GM12874 (cell line): ENCODE data around the gene DCD.

ENCODE experiments used
- CTCF ChIP-seq: IDR thresholded peaks from 2 replicates; pipeline ENCODE4 v1.5.1; 2011; ENCODE audit warnings: low read depth, mild to moderate bottlenecking, control low read depth, low read length, moderate library complexity; ENCODE audit not compliant: insufficient read depth

Gene DCD

GRCh38 chr12:54650409-54650808 is 2.2 kb upstream of the DCD start:
- no peak for TF ChIP-seq CTCF

DNA sequence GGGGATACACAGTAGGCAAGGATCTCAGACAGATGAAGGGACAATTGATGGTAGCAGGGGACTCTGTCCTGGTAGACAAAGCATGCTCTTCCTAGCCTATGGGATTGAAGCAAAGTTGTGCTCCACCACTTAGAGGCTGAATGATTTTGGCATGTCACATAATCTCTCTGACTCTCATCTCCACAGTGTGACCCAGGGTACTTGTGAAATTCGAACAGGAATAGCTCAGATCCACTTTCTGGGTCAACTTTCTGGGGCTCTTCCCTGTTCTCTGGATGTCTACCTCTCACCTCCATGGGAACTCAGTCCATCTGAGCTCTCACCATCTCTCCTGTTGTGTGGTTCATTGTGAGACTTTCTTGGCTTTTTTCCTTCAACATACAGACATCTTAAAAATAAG is 1.7 kb upstream of the DCD start:
- no peak for TF ChIP-seq CTCF

DNA sequence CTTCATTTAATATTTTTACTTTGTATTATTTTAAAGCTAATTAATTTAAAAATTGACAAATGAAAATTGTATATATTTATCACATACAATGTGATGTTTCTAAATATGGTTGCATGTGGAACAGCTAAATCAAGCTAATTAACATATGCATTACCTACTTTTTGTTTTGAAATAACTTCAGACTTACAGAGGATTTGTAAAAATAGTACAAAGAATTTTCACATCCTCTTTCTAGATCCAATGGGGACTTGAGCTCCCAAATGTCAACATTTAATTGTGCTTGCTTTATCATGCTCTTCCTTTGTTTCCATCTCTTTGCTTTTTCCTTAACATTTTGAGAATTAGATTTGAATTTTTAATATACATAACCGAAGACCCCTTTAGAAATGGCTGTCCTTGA is 6.6 kb downstream of the DCD start:
- TF ChIP-seq CTCF: no peak

DNA sequence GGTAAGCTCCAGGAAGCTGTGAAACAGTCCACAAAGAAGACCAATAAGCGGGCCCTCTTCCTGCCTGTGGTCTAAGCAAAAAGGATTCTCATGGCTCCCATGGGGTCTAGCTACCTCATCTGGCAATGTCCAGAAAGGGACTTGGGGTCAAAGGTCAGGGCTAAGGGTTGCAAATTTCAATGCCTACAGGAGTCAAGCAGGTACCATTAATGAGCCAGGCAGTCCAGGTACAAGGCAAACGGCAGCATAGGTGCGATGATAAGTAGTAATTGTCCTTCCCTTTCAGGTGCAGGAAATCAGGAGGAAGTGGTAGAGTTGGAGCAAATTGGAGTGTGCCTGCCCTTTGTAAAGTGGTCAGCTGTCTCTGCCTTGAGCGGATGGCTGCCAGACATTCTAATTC is 7.1 kb downstream of the DCD start:
- no peak for TF ChIP-seq CTCF

- TF ChIP-seq CTCF: no peak
Observed at GRCh38 chr12:54634795-54635194, 13.4 kb downstream of the DCD start, which contains the start of gene LACRT. Gene LACRT, minus strand, starts transcription at chr12:54634895. Its CDS starts 54 bp downstream, at chr12:54634841.

DNA sequence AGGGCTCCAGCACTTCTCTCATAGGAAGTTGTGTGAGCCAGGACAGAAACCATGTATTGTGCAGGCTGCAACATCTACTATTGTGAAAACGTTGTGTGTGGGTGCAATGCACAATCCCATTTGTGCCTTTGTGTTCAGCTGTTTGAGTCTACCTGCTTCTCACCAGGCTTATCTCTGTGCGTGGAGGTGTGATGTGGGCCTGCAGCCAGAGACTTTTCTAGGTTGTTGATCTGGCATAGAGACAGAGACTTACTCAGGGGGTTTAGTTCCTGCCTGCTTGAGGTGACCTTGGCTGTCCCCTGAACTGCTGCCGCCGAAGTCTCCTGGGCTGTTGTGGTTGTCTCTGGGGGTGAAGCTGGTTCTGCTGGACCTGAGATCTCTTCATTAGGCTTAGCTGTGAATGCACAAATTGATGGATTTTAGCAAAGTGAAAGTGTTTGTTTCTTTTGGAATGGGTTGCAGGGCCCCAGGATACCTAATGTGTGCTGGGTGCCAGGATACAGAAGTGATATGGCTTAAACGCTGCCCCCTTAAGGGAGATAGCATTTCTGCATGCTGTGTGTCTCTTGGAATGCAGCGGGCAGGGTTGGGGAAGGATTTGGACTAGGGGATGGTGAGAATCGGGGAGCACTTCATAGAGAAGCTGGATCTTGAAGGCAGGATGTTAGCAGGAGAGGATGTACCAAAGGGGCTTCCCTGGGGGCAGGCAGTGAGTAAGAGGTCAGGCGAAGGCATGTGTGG is 16.0 kb downstream of the DCD start:
- TF ChIP-seq CTCF: no peak

DNA sequence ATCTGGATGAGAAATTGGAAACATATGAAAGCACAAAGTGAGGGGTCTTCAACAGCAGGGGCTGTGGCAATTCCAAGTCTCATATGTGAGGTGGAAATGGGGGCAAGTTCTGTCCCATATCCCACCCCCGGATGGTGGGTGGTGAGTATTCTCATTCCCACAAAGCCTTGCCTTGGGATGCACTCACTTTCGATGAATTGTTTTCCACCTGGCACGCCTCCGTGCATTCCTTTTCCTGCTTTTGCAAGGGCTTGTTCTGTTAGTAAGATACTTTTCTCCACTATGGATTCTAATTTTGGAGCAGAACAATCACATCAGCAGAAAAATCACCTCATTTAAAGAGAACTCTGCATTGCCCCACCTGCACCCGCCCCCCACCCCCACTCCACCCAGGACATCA is 16.6 kb downstream of the DCD start:
- TF ChIP-seq CTCF: no peak
